NCI-H1048 (cell line): ENCODE data around the gene MPZL2.

Source experiments
- DNase-seq: peaks from one replicate; lab custom pipeline; 2025; lab: John Stamatoyannopoulos, UW

The MPZL2 gene

DNA sequence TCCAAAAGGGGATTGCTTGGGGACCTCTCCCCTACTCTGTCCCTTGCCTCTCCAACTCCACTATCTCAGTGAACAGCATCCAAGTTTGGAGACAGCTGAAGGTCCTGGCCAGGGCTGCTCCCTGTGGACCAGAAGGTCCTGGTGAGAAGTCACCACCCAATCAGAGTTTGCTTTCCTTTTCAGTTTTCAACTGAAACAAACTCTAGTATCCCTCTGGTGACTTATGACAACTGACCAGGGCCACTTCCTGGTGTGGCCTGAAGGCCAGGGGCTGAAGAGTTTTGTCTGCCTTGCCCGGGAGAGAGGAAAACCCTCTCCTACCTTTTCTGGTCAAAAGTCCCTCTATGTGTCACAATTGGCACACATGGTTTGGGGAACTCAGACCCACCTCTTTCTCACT is 44.4 kb downstream of the MPZL2 start:
- no peak for DNase-seq

DNA sequence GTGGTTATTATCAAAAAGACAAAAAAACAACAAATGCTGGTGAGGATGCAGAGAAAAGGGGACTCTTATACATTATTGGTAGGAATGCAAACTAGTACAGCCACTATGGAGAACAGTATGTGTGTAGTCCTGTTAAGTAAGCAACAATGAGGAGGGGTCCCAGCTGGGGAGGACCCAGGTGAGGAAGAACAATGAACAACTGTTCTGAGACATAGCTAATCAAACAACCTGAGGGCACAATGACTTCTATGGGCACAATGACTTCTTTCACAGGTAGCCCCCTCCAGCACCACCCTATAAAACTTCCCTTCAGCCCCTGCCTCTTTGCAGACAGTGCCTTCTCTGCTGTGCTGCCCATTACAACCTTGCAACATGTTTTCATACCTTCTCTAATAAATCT is 44.9 kb downstream of the MPZL2 start:
- no peak for DNase-seq

DNA sequence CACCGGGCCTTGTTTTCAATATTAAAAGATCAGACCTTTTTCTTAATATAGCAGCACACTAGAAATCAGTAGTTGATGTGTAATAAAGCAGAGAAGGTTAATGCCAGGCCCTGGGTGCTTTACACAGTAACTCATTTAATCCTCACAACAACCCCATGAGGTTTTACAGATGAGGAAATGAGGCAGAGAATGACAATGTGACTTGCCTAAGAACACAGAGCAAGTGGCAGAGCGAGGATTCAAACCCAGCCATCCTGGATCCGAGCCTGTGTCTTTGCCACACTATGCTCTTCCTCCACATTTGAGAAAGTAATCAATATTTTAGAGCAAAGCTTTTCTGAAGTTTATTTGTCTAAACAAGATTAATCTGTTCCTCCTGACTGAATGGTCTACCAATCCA is 46.5 kb downstream of the MPZL2 start:
- no peak for DNase-seq

DNA sequence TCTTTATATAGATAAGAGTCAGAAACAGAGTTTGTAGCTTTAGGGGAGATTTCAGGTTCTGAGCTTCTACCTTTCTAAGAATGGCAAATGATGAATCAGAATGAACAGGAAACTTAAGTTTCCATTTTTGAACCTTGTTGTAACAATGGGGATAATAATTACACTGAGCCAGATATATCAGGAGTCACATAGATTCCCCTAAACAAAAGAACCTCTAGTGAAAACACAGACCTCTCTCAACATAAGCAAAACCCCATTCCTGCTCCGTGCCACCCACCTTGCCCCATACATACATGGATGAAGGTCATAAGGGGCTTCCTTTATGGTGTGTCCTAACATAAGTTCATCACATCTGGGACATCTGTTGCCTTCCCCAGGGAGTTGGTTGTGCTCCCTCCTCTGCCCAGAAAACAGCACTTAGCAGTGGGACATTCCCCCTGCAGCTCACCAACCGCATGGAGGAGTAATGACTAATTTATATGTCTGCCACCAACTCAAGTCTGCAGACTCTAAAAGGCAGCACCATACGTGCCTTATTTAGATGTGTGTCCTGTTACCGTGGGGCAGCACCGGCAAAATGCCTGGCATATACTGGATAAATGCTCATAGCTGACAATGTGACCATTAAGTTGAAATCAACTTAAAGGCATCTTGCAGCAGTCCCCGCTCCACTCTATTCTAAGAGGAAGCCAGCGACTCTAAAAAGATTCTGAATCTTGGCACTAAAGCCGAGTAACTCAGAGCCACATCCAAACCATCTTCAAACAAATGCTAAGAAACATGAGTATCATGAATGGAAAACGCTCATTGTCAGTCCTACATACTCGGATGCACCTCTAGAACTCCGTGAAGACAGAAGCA is 47.2 kb downstream of the MPZL2 start:
- DNase-seq, result no peak

DNA sequence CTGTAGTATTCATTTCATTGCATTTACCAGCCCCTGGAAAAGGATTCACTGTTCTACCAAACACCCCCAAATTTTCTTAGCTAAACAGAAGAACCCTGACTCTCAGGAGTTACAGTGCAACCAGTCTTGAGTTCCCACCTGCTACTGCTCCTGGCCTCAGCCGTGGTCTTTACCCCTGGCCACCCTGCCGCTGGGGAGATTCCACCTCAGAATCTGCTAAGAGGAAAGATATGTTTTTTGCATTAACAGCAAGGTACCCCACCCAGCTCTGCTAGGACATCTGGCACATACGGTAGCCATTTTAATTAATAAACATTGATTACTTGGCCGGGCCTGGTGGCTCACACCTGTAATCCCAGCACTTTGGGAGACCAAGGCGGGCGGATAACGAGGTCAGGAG is 48.3 kb downstream of the MPZL2 start:
- no peak for DNase-seq

DNA sequence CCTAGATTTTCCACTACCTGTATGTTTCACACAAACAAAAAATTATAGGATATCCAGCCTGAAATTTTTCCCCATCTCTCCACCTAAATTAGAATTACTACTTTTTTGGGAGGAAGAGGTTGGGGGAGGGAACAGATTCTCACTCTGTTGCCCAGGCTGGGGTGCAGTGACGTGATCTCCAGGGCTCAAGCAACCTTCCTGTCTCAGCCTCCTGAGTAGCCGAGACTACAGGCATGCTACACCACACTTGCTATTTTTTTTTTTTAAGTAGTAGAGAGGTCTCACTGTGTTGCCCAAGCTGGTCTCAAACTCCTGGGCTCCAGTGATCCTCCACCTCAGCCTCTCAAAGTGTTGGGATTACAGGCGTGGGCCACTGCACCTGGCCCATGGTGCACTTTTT is 48.8 kb downstream of the MPZL2 start:
- DNase-seq, result no peak

DNA sequence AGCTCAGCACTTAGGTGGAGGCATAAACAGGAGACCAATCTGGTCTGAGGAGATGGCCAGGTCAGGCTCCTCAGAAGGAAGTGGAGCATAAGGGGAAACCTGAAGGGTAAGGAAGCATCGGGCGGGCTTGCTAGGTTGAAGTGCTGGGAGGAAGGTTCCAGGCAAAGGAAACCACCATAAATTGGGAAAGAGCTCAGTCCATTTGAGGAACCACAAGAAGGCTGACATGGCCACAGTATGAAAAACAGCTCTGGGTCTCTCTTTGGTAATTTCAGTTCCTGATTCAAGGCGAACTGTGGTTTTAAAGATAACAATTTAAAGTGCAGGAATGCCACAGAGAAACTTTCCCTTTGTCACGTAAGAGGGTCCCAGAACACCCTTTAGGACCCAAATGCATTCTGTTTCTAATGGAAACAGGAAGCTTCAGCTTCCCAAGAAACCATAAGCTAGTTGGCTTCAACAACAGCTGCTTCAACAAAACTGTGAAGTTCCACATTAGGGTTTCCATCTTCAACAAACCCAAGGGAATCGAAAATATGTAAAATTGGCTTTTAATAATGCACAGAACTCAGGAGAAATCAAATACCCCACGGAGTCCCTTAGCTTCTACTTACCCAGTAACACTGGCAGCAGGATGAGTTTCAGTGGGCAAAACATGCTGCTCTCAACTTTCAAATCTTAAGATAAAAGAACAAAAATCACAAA is 49.7 kb downstream of the MPZL2 start:
- DNase-seq, result no peak

DNA sequence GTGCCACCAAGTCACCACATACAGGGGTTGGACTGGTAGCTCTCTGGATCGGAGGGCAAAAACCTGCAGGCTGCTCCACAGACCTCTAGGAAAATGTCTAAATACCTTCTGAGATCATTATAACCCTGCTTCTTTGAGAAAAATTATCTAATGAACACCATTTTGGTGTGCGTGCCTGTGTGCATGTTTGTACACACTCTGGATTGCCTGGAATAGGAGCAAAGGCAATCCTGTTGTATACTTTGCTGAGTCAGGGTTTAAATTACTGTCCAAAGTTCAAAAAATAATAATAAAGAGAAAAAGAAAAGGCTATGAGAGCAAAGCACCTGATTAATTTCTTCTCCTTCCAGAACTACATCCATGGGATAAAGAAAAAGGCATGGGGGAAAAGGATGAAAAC is 50.3 kb downstream of the MPZL2 start:
- DNase-seq, result no peak

DNA sequence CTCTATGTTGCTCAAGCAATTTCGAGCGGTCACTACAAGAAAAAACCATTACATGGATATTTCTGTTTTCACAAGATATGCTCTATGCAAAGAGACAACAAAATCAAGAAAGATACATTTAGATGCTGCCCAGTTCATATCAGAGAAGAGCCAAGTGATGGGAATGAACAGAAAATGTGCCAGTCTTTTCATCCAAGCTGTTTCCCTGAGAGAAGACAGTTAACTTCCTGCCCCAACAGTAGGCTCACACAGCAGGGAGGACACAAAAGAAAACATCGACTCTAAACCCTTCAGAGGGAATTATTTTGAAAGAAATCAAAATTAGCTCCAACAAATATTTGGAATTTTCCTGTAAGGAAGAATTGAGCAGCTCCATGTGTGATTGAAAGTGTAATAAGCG is 50.9 kb downstream of the MPZL2 start:
- DNase-seq, result no peak

DNA sequence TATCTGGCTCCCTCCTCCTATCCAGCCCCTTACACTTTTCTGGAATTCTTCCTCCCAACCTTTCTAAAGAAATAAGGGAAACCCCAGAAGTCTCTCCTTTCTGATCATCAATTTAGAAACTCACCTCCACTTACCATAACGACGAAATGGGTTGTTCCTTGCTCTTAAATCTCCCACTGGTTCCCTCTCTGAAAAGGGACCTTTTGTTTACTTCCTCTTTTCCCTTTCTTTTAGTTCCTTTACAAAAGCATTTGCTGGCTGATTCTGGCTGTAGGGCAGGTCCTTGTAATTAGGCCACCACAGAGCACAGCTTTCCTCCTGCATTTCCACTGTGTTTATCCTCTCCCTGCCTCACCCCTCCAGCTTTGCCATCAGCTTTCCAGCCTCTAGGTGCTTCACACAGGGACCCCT is 51.3 kb downstream of the MPZL2 start:
- DNase-seq, result no peak

DNA sequence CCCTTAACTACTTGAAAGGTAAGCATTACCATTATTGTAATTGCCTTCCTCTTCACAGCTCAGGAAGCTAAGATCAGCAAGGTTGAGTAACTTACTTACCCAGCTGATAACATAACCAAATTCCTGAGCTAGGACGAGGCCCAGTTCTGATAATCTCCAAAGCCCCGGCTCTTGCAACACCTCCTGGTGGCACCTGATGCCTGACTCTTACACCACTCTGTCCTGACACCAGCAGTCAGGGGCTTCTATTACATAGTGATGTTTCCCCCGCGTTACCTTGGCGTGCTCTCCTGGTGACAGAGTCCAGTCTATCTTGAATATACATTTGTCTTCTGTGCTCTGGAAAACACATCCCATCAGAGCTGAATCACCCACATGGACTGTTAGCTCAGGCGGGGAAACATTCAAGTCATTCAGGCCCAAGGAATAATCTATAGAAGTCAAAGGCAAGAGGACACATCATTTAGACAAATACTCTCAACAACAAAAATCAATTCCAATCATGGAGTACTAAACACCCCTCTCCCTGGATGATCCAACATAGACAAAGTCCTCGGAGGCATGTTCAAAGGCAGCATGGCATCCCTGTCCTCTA is 51.9 kb downstream of the MPZL2 start:
- DNase-seq, result no peak

DNA sequence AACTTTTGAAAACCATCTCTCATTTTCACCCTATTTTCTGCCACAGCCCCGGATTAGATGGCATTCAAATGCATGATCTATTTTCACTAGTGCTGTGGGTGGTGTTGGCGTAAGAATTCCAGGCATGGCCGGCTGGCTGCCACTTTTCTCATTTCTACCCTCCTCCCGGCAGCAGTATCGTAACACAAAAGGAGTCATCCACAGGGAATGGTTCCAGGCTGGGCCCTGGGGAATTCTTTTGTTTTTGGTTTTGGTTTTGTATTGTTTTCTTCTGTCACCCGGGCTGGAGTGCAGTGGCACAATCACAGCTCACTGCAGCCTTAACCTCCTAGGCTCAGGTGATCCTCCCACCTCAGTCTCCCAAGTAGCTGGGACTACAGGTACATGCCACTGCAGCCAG is 53.1 kb downstream of the MPZL2 start:
- no peak for DNase-seq

DNA sequence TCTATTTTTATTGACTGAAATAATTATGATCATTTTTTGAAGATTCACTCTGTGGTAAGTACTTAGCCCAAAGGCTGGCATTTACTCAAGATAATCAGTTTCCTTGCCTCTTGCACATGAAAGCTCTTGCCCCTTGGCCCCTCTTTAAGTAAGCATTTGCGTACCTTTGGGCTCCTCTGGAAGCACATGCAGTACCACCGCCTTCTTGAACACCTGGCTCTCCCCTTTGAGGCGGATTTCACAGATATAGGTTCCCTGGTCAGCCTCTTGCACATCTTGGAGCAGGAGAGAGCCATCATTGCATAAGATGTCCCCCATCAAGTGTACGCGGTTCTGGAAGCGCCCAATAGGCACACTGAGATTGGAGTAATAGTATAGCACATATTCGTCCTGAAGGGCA is 53.8 kb downstream of the MPZL2 start:
- no peak for DNase-seq

DNA sequence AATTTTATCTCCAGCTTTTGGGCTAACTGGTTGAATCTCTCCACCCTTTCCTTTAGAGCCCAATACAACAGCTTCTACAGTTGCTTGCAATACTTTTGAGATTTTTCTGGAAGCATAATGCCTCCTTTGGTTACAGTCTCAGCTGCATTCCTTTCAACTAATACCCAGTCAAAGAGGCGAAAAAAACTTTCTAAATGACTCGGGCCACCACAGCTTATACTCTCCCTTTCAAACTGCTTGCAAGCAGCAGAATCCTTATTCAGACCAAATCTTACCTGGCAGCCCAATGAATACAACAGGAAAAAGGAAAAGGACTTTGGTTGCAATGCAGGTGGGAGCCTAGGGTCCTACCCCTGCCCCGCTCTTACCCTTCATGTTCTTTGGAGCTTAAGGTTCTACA is 55.1 kb downstream of the MPZL2 start:
- no peak for DNase-seq

DNA sequence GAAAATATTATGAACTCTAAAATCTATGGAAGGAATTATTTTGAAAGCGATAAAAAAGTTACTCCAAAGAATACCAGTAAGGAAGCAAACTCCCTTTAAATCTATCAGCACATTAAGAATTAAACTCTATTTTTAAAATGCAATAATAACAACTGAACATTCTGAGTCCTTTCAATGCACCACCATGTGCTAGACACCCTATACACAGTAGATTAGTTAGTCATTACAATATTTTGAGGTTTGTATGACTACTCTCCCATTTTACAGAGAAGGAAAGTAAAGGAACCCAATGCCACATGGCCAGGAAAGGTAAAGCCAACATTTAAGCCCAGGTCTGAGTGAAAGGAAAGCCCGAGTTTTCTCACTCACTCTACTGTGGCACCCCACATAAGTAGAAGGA is 57.0 kb downstream of the MPZL2 start:
- no peak for DNase-seq

DNA sequence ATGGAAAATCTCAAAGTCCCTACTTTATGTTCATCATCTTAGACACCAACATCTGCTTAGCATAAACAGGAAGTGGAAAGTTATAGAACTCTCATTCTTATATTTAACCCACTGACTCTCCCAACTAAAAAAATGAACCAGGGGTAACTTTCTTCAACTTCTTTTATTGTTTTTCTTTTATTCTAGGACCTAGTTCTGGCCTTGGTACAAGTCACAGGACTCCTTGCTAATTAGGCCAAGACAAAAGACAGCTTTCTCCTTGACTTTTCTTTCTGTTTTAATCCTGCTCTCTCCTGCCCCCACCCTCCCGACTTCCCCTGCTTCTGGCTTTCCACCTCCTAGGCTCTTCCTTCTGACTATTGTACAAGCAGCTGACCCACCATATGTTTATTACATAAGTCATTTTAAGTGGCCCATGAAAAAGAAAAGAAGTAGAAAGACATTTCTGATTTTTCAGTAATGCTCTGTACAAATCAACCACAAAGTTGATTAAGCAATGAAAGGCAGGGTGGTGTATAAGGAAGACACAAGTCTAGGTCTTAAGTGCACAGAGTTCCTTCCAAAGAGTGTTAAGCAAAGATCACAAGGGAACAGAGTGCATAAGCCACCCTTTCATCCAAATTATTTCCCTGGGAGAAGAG is 57.6 kb downstream of the MPZL2 start:
- no peak for DNase-seq

DNA sequence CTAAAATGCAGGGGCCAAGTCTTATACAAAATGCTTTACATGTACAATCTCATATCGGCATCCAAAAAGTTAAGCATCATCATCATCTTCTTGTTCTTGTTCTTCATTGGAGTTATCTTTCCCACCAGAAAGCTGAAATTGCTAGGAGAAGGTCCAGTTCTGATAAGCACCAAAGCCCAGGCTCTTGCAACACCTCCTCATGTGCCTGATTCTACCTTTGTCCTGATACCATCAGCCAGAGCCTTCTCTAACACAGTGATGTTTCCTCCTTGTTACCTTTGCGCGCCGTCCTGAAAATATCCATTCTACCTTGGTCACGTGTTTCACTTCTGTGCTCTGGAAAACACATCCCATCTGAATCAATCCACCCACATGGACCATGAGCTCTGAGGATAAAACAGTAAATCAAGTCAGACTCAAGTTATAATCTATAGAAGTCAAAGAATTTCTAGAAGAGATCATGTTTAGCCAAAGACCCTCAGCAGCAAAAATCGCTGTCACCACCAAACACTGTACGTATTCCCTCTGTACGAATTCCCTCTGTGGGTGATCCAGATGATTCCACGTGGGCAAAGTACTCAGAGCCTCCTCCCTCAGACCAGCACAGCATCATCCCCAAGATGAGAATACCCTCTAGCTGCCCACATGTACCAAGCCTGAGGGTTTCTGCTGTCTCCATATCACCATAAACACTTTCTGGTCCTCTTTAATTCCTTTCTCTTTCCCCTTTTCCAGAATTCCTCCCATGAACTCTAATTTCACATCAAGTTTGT is 58.3 kb downstream of the MPZL2 start:
- no peak for DNase-seq
